Heart left ventricle (tissue), 16 donors: ENCODE results near the gene FBLN2. TPM values are rescaled to one million over a fixed set of nuclear protein-coding genes. Genes with fewer than 3 reads are reported as not detected.

Experiments used
- ATAC-seq, 4 donors: fragments of 200-7000 bp; cut with Tn5 transposase; one replicate each; pipeline ENCODE4 v1.9.1; 2020 to 2022; ENCODE audit warnings: moderate library complexity in 4 of 4, mild to moderate bottlenecking in 3 of 4, moderate number of reproducible peaks in 1 of 4
- DNase-seq, 5 donors: peaks; one replicate each; pipeline ENCODE4 v3.0.0-alpha.2; 2020
- H3K27ac ChIP-seq, 12 donors: fragments of 200-600 bp; sonication (generic) in 4 of 12; one replicate each; pipeline versions ENCODE4 v1.5.0 to v1.8.0; 2016 to 2022; ENCODE audit warnings: mild to moderate bottlenecking in 2 of 12
- H3K27me3 ChIP-seq, 9 donors: fragments of 200-600 bp; sonication (generic) in 2 of 9; one replicate each; pipeline versions ENCODE4 v1.5.1 to v1.8.0; 2016 to 2022; ENCODE audit warnings: mild to moderate bottlenecking in 3 of 9
- H3K36me3 ChIP-seq, 9 donors: fragments of 200-600 bp; sonication (generic) in 2 of 9; one replicate each; pipeline versions ENCODE4 v1.5.0 to v1.8.0; 2018 to 2022; ENCODE audit warnings: mild to moderate bottlenecking in 2 of 9
- H3K4me1 ChIP-seq, 12 donors: fragments of 200-600 bp; sonication (generic) in 4 of 12; one replicate each; pipeline versions ENCODE4 v1.5.0 to v1.8.0; 2016 to 2022; ENCODE audit warnings: mild to moderate bottlenecking in 3 of 12
- H3K4me3 ChIP-seq, 12 donors: fragments of 200-600 bp; sonication (generic) in 4 of 12; one replicate each; pipeline versions ENCODE4 v1.5.0 to v1.8.0; 2017 to 2022; ENCODE audit warnings: mild to moderate bottlenecking in 9 of 12, moderate library complexity in 4 of 12
- H3K9me3 ChIP-seq, 12 donors: fragments of 200-600 bp; sonication (generic) in 4 of 12; one replicate each; pipeline versions ENCODE4 v1.5.0 to v1.8.0; 2016 to 2022; ENCODE audit warnings: mild to moderate bottlenecking in 1 of 12
- POLR2A ChIP-seq, 2 donors: fragments of 450-650 bp; IDR thresholded peaks; one replicate each; pipeline ENCODE4 v1.6.1; 2017; ENCODE audit warnings: antibody characterized with exemption in 2 of 2, mild to moderate bottlenecking in 2 of 2, moderate library complexity in 2 of 2
- WGBS, 4 donors: extraction: QIAGEN DNeasy Blood & Tissue Kit in 2 of 4; methylation state at CpG; one replicate each; pipeline versions ENCODE4 v1.1.5 to v1.1.7; 2013 to 2018; 5-methylcytosine and 5-hydroxymethylcytosine counted together
- intact Hi-C, 10 donors: fragments of 100-400 bp; cut with DNase I; formaldehyde crosslinking; loops; one replicate each; pipeline versions ENCODE4 v1.11.1 to v1.14.2; 2022
- polyA plus RNA-seq, 2 donors: library from polyadenylated mRNA; stranded (reverse); fragments of 200-250 nt; gene quantifications; one replicate each; pipeline ENCODE4 v1.2.3, GENCODE V29; 2013
- total RNA-seq, 9 donors: library from RNA; depleted of rRNA in 2 of 9; stranded (reverse); fragments of >200 nt in 2 of 9; fragmentation: NEBNext Ultra II Directional in 3 of 9; extraction: Animal tissue kit (Norgen Biotek cat#: 25700) in 3 of 9; gene quantifications; one replicate each; pipeline versions ENCODE4 v1.1.0 to v1.2.4, GENCODE V29; 2016 to 2023
- TF ChIP-seq, protein P1 (sequence below), 12 donors: fragments of 200-600 bp; sonication (generic) in 4 of 12; IDR thresholded peaks; one replicate each; pipeline versions ENCODE4 v1.5.0 to v1.8.0; 2018 to 2022; ENCODE audit warnings: antibody characterized with exemption in 12 of 12, mild to moderate bottlenecking in 5 of 12
- donor health status: ischemic (EF 13 %, LVEDD 7.1; RV severe dilation, severe dysfunction).
- donor health status: healthy with polysubstance abuse.
- donor health status: DM: no; HTN: yes; CAD: no.
- donor health status: DM: no; HTN: no; CAD: no.
- donor health status: ischemic (EF 25% LVEDD 6.9; RV normal size, moderate dysfunction).
- donor health status: ischemic (EF 25% LVEDD 5.7; RV mildly dilated, moderate dysfunction).
- donor health status: healthy.
- donor health status: DM: yes; HTN: yes; CAD: no.
- donor health status: ischemic (EF 35%, LVEDD 5.7; RV mildly dilated, moderate dysfunction).
- donor health status: nonischemic (EF 11% LVEDD 7.7; RV severe dilation, severe dysfunction).
- donor health status: DM: yes; HTN: yes; CAD: no.
- donor health status: PGD.
- donor health status: ischemic (EF 29% LVEDD 5.4; RV normal size, mild dysfunction).
- donor health status: nonischemic (EF 23%, LVEDD 6.1; RV moderate dilation, normal function).

FBLN2 gene
- total and polyA plus RNA-seq, 11 donors: 16.5 to 118 (median 42.7) TPM

DNA sequence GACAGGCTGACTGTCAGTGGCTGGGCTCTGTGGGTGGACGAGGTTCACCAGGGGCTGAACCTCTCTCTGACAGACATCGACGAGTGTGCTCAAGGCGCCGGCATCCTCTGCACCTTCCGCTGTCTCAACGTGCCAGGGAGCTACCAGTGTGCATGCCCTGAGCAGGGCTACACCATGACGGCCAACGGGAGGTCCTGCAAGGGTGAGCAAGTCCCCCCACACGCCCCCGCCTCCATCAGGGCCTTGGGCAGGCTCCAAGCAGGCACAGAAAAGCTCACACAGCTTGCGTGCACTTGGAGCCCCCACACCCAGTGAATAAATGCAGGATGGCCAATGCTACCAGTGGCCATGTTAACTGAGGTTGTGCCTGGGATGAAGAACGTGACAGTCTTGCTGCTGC, 82.3 kb downstream of the FBLN2 start:
- Histone ChIP-seq H3K4me1 (no peaks in the 10 kb centered on the region), H3K27ac (no peak overlapping the region), H3K27me3 (no peaks in the 10 kb centered on the region), H3K36me3 (peaks cover 0 to 68% (median 17%) of the 10 kb centered on the region in 9 donors), H3K9me3 (no peaks in the 10 kb centered on the region), H3K4me3 (no peak overlapping the region)
- no peak for DNase-seq
- intact Hi-C loops: no loop called here
- TF ChIP-seq, protein P1, sequence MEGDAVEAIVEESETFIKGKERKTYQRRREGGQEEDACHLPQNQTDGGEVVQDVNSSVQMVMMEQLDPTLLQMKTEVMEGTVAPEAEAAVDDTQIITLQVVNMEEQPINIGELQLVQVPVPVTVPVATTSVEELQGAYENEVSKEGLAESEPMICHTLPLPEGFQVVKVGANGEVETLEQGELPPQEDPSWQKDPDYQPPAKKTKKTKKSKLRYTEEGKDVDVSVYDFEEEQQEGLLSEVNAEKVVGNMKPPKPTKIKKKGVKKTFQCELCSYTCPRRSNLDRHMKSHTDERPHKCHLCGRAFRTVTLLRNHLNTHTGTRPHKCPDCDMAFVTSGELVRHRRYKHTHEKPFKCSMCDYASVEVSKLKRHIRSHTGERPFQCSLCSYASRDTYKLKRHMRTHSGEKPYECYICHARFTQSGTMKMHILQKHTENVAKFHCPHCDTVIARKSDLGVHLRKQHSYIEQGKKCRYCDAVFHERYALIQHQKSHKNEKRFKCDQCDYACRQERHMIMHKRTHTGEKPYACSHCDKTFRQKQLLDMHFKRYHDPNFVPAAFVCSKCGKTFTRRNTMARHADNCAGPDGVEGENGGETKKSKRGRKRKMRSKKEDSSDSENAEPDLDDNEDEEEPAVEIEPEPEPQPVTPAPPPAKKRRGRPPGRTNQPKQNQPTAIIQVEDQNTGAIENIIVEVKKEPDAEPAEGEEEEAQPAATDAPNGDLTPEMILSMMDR (IDR thresholded peaks at IDR 0.05): no peak
- no peak for TF ChIP-seq POLR2A (IDR thresholded peaks at IDR 0.05)
- WGBS, 4 donors: 83 to 91% (median 88%) methylated on average over 13 of the region's 13 CpGs
- no peak for ATAC-seq

DNA sequence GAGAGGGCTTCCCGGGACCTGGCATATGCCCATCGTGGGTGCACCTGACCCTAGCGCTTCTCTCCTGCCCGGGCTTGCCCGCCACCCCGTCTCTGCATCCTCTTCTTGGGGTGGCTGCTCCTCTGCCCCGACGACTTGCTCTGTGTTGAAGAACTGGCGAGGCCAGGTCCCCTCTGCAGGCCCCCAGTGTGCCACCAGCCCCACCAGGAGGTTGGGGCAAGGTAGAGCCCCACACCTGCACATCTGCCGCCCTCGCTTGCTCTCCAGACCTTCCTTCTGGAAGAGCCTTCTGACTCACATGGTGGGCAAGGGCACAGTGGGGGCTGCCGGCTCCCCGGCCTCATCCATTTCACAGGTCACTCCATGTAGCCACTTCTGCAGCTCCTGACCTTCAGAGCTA, 84.3 kb downstream of the FBLN2 start:
- no peak for TF ChIP-seq POLR2A (IDR thresholded peaks at IDR 0.05)
- TF ChIP-seq, protein P1 (IDR thresholded peaks at IDR 0.05): no peak

GRCh38 chr3:13634151-13634550, 85.2 kb downstream of the FBLN2 start:
- Histone ChIP-seq H3K4me1 (no peaks in the 10 kb centered on the region), H3K9me3 (no peaks in the 10 kb centered on the region), H3K36me3 (peaks cover 0 to 47% (median 12%) of the 10 kb centered on the region in 9 donors), H3K4me3 (no peak overlapping the region), H3K27ac (no peak overlapping the region), H3K27me3 (no peaks in the 10 kb centered on the region)
- DNase-seq: no peak
- intact Hi-C loops: no loop called here
- 65 to 77% (median 73%) methylated on average over 17 to 18 of the region's 18 CpGs for WGBS, 4 donors
- TF ChIP-seq, protein P1 (IDR thresholded peaks at IDR 0.05): no peak
- no peak for TF ChIP-seq POLR2A (IDR thresholded peaks at IDR 0.05)
- ATAC-seq: no peak

More for the DNA sequence above, 84.3 kb downstream of the FBLN2 start:
- no peaks in the 10 kb centered on the region for H3K27me3 ChIP-seq
- ATAC-seq (no peak), DNase-seq (no peak)
- H3K27ac ChIP-seq: no peak overlapping the region
- no peaks in the 10 kb centered on the region for H3K4me1 ChIP-seq
- H3K9me3 ChIP-seq: no peaks in the 10 kb centered on the region
- H3K36me3 ChIP-seq: peaks cover 0 to 57% (median 17%) of the 10 kb centered on the region in 9 donors
- WGBS, 4 donors: 95 to 97% (median 96%) methylated on average over 13 of the region's 13 CpGs
- H3K4me3 ChIP-seq: no peak overlapping the region
- intact Hi-C loops: no loop called here

DNA sequence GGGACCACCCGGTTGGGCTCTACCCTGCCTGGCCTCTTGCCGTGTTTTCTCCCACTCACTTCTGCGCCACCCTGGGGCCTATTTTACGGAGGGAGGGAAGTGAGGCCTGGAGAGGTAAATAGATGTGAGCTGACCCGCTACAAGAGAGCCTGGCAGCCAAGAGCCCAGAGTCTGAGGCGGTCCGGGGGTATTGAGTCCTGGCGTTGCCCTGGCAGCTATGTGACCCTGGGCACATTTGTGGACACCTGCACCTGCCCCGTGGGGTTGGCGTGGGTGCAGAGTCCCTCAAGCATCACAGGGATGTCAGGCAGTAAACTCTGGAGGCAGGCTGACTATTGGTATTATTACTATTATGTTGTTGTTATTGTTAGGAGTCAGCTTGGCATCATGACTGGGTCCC, 85.7 kb downstream of the FBLN2 start:
- DNase-seq: no peak
- ATAC-seq: no peak
- 59 to 93% (median 76%) methylated on average over 8 to 10 of the region's 10 CpGs for WGBS, 4 donors

More for the DNA sequence above, 85.7 kb downstream of the FBLN2 start:
- intact Hi-C loops: no loop called here
- Histone ChIP-seq H3K4me3 (no peak overlapping the region), H3K27ac (no peak overlapping the region), H3K27me3 (no peaks in the 10 kb centered on the region), H3K9me3 (no peaks in the 10 kb centered on the region), H3K4me1 (no peaks in the 10 kb centered on the region), H3K36me3 (peaks cover 0 to 42% (median 12%) of the 10 kb centered on the region in 9 donors)
- TF ChIP-seq, protein P1 (IDR thresholded peaks at IDR 0.05): no peak
- TF ChIP-seq POLR2A (IDR thresholded peaks at IDR 0.05): no peak
